Neural progenitor cell (in vitro differentiated cells): ENCODE data around the gene GATA1.

Experiments used
- EZH2 ChIP-seq: fragments of 200-600 bp; sonication (generic); IDR thresholded peaks from 2 replicates; pipeline ENCODE4 v1.6.1; 2017; ENCODE audit warnings: antibody characterized with exemption, mild to moderate bottlenecking, moderate library complexity
- TF ChIP-seq, protein P1 (sequence below): fragments of 200-600 bp; sonication (generic); IDR thresholded peaks from 2 replicates; pipeline ENCODE4 v1.5.1; 2017; ENCODE audit warnings: antibody characterized with exemption, mild to moderate bottlenecking

DNA sequence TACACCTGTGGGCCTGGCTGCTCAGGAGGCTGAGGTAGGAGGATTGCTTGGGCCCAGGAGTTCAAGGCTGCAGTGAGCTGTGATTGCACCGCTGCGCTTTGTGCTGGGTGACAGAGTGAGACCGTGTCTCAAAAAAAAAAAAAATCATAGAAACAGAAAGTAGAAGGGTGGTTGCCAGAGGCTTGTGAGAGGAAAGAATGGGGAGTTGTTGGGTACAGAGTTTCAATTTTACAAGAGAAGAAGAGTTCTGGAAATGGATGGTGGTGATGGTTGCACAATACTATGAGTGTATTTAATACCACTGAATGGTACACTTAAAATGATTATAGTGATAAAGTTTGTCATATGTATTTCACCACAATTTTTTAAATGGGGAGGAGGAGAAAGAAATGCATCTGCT is 35.0 kb upstream of the GATA1 start:
- no peak for TF ChIP-seq EZH2
- TF ChIP-seq, protein P1, sequence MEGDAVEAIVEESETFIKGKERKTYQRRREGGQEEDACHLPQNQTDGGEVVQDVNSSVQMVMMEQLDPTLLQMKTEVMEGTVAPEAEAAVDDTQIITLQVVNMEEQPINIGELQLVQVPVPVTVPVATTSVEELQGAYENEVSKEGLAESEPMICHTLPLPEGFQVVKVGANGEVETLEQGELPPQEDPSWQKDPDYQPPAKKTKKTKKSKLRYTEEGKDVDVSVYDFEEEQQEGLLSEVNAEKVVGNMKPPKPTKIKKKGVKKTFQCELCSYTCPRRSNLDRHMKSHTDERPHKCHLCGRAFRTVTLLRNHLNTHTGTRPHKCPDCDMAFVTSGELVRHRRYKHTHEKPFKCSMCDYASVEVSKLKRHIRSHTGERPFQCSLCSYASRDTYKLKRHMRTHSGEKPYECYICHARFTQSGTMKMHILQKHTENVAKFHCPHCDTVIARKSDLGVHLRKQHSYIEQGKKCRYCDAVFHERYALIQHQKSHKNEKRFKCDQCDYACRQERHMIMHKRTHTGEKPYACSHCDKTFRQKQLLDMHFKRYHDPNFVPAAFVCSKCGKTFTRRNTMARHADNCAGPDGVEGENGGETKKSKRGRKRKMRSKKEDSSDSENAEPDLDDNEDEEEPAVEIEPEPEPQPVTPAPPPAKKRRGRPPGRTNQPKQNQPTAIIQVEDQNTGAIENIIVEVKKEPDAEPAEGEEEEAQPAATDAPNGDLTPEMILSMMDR = no peak
